NCI-H1436 treated with DMSO at 0.1 percent for 48 hours (cell line): ENCODE results near the gene PXK.
A peak's percentile ranks its signal among the peaks of the same experiment; 100 is the strongest.
"Not testable (repeated sequence)": the region's sequence is repeated elsewhere in the genome, so short reads cannot be mapped to it uniquely, and the experiment has no call there.

ENCODE experiments used
- DNase-seq: peaks from one replicate; lab custom pipeline; 2025; lab: John Stamatoyannopoulos, UW

The PXK gene

DNA sequence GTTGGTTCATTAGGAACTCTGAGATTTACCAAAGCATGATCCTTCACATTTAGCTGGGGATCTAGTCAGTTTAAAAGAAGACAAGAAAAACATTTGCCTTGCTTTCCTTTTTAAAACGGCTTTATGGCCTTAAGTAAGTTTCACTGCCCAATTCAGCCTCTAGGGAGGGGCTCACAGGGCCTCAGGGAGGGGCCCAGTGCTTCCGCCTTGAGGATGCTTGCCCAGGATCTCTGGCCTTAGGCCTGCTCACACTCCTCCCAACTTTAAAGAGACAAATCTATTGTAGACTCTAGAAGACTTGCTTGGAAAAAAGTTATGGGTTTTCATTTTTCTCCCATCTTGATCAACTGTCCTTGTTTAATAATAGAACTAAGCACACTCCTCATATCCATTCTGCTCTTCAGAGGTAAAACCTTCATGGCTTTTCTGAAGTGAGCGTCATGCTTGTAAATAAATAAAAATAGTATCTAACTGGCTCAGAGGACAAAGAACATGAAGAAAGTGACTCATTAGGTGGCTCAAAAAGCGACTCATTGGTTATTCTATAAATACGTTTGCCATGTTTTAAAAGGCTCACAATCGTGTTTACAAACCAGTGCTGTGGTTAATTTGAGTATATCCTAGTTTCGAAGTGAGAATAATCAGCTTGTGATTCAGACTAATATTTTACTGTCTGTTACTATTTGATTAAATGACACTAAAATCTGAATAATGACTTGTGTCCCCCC lies 87.3 kb downstream of the PXK start:
- DNase-seq = no peak

DNA sequence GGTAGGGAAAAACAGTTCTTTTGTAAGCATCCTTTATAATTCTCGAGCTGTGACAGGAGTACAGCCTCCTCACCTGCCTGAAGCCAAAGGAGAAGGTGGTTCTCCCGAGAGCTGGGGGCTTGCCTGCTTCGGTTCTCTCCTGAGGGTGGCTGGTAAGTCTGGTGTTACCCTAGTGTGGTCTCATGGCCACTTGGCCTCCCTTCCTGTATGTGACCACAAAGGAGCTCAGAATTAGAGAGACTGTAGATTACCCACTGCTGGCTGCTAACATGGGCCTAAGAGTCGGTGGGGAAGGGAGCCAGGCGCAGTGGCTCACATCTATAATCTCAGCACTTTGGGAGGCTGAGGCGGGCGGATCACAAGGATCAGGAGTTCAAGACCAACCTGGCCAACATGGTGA lies 88.3 kb downstream of the PXK start:
- DNase-seq = no peak

DNA sequence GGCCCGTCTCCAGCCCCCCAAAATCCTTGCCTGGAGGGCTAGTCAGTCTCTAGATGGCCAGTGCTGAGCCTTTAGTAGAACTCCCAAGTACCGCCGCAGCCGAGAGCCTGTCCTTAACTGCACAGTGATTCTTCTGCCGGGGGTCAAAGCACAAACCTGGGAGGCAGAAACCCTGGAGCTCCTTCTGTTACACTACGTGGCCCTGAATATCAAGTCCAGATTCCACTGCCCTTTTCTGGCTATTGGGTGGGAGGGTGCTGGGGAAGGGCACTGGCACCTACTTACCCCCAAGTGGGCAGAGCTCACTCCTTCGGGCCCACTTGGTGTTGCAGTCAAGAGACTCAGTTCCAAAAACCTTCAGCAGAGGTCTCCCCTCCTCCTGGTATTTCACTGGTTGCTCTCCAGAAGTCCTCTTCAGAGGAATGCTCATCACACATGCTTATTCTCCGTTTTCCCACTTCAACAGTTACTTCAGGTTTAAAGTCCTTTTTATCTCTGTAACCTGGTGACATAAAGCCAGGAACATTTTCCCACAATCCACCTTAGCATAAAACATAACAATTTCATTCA lies 90.1 kb downstream of the PXK start:
- DNase-seq = no peak

DNA sequence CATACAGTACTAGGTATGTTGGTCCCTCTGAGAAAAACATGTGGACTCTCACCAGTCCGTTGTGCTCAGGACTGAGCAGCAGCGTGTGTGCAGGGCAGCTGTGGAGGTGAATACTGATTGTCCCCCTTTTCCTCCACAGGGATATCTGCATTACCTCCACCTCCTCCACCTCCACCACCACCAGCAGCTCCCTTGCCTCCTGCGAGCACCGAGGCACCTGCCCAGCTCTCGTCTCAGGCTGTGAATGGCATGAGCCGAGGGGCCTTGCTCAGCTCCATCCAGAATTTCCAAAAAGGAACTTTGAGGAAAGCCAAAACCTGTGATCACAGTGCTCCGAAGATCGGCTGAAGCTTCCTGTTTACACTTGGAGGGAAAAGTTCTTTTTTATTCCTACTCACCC lies 91.9 kb downstream of the PXK start:
- no peak for DNase-seq

DNA sequence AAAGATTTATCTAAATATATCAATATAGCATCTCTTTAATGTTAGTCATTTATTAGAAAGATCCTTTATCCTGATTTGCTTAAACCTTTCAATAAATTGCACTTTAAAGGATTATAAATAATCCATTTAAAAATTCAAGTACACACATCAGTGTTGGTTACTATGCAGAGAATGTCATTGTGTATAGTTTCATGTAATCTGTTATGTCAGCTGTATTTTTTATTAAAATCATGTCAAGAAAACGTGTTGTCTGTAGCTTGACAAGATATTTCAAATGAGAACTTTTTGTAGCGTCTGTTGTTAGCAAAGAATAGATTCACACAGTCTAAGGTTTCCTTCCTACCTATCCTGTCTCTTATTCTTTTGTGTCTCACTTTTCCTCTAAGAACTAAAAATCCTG lies 93.1 kb downstream of the PXK start:
- no peak for DNase-seq

DNA sequence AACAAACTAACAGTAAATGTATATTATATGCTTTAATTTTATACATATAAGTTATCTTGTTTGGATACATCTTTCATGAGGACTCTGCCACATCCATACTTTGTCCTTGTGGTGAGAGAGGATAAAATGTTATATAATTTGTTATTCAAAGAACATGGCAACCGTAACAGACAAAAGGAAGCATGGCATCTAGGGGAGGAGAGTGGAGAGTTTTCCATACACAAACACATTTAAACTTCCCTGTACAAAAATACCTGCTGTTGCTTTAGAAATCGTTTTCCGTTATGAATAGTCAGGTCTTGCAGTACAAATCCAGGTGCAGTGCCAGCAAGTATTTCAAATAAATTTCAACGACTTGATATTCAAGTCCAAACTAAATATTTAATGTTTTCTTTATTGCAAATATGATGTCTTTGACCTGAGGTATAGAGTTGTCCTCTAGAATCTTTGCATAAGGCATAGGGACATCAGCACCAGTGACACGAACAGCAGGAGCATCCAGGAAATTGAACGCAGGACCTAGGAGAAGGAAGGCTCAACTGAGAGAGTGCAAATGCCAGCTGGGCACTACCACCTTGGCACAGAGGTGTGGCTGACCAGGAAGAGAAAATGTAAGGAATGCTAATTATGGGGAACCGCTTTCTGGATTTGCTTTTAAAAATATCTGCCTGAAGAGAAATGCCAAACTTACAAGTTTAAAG lies 95.1 kb downstream of the PXK start:
- DNase-seq = no peak

DNA sequence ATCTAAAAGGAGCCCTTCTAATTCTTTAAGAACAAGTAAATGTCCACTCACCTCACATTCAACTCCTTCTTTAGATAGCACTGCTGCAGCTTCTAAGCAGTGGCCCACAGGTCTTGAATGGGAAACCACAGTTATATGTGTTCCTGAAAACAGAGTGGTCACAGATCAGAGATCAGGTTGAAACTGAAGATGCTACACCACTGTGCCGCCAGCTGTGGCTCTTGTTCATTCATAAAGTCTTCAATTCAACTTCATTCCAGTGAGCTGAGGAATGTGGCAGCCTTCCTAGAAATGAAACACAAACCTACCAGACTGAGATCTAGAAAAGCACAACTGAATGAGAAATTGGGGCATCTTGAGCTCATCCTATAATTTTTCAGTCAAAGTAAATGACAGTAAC lies 97.0 kb downstream of the PXK start:
- DNase-seq = no peak

DNA sequence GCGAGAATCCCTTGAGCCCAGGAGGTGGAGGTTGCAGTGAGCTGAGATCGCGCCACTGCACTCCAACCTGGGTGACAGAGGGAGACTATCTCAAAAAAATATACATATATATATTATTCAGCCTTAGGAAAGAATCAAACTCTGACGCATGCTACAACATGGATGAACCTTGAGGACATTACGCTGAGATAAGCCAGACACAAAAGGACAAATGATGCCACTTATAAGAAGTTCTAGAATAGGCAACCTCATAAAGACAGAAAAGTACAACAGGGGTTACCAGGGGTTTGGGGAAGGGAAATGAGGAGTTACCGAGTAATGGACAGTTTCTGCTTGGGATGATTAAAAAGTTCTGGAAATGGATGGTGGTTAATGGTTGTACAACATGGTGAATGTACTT lies 100.2 kb downstream of the PXK start:
- no peak for DNase-seq

DNA sequence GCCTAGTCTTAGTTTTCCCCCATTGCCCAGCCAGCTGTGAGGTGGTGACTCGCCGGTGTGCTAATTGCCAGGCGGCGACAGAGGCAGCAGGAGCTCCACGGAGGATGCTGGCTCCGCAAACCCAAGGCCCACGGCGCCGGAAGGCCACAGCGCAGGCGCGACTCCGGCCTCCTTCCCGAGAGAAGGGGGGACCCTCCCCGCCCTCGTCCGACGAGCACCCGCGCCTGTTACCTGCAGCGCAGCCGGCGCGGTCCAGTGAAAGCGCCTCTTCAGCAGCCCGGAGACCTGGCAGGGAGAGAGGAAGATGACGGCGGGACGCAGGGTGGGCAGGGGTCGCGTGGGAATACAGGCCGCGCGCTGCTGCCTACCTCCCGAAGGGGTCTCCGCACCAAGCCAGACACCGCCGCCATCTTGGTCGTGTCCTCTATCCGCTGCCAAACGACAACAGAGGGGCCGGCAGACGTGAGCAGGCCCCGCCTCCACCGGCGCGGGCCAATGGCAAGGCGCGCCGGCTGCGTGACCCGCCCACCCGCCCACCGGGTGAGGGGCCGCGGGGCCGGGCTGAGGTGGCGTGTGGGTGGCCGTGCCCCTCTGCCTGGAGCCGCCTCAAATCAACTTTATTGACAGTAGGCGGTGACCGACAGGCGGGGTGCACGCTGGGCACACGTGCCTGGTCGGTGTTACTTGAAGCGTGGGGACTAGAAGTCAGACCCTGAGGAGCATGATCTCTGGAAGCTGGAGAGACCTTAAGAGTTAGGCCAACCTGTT lies 100.9 kb downstream of the PXK start, which contains the start of gene PDHB:
Gene PDHB, minus strand, starts transcription at position 433 of the 768 bp plus-strand sequence. Its CDS starts 23 bp downstream, at position 410.
- peak; percentile 14 for DNase-seq

DNA sequence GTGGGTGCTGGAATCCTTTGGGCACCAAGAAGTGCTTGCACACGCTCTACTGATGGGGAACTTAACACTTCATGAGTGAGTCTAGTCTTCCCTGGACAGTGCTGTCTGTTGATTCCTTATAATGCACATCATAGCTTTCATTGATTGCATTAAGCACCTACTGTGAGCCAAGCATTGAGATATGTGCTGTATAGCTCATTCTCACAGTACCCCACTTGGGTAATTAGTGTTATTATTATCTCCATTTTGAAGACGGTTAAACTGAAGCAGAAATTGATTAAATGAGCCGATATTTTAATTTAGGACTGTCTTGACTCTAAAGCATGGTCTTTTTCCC lies 101.4 kb downstream of the PXK start:
- DNase-seq = no peak

DNA sequence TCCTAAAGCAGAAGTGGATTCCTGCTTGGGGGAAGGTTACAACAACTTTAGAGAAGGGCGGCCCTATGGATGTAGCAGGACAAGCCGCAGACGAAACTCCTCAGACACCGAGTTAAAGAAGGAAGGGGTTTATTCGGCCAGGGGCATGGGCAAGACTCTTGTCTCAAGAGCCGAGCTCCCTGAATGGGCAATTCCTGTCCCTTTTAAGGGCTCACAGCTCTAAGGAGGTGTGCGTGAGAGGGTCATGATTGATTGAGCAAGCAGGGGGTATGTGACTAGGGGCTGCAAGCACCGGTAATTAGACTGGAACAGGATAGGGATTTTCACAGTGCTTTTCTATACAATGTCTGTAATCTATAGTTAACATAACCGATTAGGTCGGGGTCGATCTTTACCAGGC lies 101.8 kb downstream of the PXK start:
- DNase-seq = no peak

DNA sequence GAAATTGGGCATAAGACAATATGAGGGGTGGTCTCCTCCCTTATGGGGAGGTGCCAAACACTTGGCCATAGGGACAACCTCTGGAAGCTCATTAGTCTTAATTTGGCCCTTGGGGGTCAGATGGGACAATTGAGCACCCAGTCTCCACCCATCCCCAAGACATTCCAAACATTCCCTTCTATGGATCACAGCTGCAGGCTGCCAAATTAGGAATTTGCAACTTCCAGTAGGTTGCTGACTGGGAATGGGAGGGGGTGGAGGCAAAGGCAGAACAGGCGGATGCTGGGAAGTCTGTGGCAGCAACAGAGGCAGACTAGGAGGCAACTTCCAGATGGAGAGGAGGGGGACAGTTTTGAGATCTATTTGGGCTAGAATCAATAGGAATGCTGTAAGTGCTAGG lies 102.3 kb downstream of the PXK start:
- DNase-seq = no peak

DNA sequence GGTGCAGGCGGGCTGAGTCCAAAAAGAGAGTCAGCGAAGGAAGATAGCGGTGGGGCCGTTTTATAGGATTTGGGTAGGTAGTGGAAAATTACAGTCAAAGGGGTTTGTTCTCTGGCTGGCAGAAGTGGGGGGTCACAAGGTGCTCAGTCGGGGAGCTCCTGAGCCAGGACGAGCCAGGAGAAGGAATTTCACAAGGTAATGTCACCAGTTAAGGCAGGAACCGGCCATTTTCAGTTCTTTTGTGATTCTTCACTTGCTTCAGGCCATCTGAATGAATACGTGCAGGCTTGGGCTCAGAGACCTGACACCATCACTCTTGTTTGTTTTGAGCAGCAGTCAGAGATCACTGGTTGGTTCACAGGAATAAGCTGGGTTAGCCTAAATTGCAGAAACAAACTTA lies 104.6 kb downstream of the PXK start:
- DNase-seq = not testable (repeated sequence)

DNA sequence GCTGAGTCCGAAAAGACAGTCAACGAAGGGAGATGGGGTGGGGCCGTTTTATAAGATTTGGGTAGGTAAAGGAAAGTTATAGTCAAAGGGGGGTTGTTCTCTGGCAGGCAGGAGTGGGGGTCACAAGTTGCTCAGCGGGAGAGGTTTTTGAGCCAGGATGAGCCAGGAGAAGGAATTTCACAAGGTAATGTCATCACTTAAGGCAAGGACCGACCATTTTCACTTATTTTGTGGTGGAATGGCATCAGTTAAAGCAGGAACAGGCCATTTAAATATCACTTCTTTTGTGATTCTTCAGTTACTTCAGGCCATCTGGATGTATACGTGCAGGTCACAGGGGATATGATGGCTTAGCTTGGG lies 108.3 kb downstream of the PXK start:
- not testable (repeated sequence) for DNase-seq

DNA sequence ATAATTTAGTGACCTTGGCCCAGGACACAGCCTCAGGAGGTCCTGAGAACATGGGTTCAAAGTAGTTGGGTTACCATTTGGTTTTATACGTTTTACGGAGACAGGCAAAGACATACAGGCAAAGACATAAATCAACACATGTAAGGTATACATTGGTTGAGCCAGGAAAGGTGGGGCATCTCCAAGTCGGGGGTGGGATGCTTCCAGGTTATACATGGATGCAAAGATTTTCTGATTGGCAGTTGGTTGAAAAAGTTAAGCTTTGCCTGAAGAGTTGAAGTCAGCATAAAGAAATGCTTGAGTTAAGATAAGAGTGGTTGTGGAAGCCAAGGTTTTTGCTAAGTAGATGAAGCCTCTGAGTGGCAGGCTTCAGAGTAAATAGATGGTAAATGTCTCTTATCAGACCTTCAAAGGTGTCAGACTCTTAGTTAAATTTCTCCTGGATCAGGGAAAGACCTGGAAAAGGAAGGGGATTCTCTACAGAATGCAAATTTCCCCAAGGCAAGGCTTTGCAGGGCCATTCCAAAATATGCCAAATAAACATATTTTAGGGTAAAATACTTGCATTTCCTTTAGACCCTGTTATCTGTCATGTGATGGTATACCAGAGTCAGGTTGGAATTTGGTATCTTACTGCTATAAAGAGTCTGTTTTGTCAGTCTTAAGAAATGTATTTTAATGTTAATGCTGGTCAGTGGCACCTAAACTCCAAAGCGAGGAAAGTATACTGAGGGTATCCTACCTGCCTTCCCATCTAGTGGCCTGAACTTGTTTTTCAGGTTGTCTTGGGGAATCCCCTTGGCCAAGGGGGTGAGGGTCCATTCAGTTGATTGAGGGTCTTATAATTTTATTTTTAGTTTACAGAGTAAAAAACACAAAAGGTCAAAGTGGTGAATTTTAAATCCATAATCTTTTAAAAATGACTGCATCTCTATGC lies 109.1 kb downstream of the PXK start:
- no peak for DNase-seq

DNA sequence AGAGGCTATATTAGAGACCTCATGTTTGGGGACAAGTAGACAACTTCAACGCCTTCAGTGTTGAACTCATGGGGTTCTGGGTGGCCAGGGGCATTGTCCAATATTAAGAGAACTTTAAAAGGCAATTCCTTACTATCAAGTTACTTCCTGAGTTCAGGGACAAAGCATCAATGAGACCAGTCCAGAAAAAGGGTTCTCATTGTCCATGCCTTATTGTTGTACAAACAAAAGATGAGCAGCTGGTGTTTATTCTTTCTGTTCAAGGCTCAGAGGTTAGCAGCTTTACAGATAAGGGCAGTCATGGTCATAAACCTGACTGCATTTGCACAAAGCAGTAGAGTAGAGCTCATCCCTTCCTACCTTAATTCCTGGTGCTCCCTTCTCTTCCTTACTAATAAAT lies 119.5 kb downstream of the PXK start:
- DNase-seq = no peak

DNA sequence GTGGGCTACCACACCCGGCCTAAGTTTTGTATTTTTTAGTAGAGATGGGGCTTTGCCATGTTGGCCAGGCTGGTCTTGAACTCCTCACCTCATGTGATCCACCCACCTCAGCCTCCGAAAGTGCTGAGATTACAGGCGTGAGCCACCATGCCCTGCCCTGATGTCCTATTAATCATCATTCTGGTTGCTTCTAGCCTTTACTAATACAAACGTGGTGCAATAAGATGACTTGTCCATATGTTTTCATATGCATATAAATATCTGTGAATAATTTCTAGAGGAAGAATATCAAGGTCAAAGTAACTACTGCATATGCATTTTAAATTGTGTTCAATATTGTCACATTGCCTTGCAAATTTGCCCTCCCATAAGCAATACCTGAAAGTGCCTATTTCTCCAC lies 126.5 kb downstream of the PXK start:
- DNase-seq = no peak

DNA sequence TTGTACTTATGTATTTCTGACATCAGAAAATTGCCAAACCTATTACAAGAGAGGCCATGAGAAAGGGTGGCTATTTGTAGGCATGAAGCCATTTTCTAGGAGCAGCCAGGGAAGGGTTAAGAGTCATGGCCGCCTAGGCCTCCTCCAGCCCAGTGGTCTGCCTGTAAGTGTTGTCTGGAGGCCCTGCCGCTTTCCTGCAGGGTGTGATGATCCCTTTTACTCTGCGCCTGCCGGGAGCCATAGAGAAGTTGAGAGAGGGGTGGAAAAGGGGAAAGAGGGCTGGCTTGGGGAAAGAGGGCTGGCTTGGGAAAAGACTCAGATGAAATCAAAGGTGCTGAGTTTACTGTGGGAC lies 130.1 kb downstream of the PXK start:
- DNase-seq = no peak

DNA sequence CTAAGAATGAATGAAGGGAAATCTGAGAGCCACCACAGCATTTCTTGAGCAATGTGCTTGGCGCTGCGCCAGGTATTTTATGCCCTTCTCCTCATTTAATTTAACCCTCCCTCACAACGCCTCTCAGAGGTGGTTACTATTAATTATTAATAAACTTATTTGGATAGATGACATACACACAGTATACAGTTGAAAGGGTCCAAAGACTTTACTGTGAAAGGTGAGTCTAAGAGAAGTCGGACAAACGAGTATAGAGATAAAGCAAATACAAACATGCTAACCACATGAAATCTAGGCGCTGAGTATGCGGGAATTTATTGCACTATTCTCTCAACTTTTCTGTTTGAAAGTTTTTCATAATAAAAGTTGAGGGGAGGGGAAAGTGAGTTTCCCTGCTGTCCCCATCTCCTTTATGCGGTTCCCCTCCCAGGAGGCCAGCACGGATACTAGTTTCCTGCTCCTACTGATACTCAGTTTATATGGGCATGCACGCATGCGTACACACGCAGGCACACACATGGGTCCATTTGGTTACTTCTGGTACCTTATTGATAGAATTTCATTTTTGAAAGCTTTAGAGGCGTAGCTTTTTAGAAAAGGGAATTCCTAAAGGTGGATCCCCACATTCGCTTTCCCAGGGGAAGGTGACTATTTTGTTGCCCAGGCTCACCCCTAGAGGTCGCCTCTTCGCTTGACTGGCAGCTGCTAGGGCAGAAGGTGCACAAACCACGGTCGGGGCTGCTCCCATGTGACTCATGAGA lies 130.7 kb downstream of the PXK start:
- DNase-seq = peak; percentile 1

DNA sequence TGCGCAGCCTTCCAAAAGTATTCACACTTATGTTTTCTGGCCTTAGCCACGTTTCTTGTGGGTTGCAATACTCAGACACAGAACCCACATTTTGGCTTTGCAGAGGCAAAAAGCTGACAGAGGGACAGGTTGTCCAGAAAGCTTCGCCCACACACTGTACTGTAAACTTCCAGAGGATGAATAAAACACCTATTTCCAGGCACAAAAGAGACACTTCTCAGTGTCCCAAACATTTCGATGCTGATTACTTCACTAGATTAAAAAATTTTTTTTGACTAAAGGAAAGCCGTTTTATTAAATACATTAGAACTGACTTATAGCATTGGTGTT lies 131.2 kb downstream of the PXK start:
- no peak for DNase-seq

DNA sequence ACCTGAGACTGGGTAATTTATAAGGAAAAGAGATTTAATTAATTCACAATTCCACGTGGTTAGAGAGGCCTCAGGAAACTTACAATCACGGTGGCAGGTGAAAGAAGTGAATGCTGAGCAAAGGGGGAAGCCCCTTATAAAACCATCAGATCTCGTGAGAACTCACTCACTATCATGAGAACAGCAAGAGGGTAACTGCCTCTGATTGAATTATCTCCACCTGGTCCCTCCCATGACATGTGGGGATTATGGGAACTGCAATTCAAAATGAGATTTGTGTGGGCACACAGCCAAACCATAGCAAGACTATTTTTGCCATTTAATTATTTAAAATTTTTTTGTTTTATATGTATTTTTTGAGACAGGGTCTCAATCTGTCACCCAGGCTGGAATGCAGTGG lies 132.2 kb downstream of the PXK start:
- no peak for DNase-seq
